ENCODE results near the gene SPRED3. TPM values are rescaled to one million over a fixed set of nuclear protein-coding genes. Genes with fewer than 3 reads are reported as not detected.

The SPRED3 gene
- total and polyA plus RNA-seq, 4 experiments from 2014 or later, result 0.07 to 3.8 (median 3.0) TPM; not detected in 1

DNA sequence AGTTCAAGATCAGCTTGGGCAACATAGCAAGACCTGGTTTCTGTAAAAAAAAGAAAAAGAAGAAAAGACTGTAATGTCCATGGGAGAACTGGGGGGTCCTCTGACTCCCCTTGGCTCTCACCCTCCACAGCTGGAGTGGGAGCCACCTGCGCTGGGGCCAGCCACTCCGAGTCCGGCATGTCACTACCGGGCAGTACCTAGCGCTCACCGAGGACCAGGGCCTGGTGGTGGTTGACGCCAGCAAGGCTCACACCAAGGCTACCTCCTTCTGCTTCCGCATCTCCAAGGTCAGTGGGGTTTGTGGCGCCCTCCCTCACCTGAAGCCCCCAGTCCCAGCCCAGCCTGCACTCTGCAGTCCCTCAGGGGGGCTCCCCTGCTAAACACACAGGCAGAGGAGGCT, 59.7 kb downstream of the SPRED3 start:
- Histone ChIP-seq H3K27me3 (ENCODE audit: insufficient read depth, low read length) (no peaks in the 10 kb centered on the region), H3K4me1 (ENCODE audit: insufficient read depth, low read length) (no peaks in the 10 kb centered on the region), H3K9me3 (ENCODE audit: control insufficient read depth in 1 of 2, low read length in 2 of 2) (no peaks in the 10 kb centered on the region), H3K27ac (ENCODE audit: low read depth, low read length) (no peak overlapping the region), H3K36me3 (ENCODE audit: insufficient read depth, low read length) (no peaks in the 10 kb centered on the region), H3K4me3 (ENCODE audit: low read length in 2 of 2) (no peak overlapping the region)
- H3K4me1 Mint-ChIP-seq, result peaks cover 0 to 4% (median 0%) of the 10 kb centered on the region in 4 donors
- H3K4me3 Mint-ChIP-seq, result no peak overlapping the region
- no peaks in the 10 kb centered on the region for H3K36me3 Mint-ChIP-seq
- peaks cover 0 to 4% of the 10 kb centered on the region in 2 donors for H3K27me3 Mint-ChIP-seq
- DNase-seq, result no peak
- peaks cover 0 to 4% (median 0%) of the 10 kb centered on the region in 8 donors for H3K9me3 Mint-ChIP-seq
- ChIA-PET CTCF (ENCODE audit: partially characterized antibody) (no interaction called here), POLR2A (ENCODE audit: partially characterized antibody) (interaction anchor here (0.6 kb wide), 1 partner anchor 35 kb away, joined by 3 read pairs; no protein-coding TSS in a partner anchor)
- no peak overlapping the region for H3K27ac Mint-ChIP-seq
- intact Hi-C loops (cut with micrococcal nuclease), result no loop called here

Other genes starting within 250 kb of the SPRED3 start
- gene DPF1, start 164.5 kb upstream of the SPRED3 start, total RNA-seq, result not detected
- gene DPF1, start 164.5 kb upstream of the SPRED3 start, polyA plus RNA-seq, result not detected
- not detected for gene PPP1R14A, start 132.3 kb upstream of the SPRED3 start, total RNA-seq
- gene PPP1R14A, start 132.3 kb upstream of the SPRED3 start, polyA plus RNA-seq, result not detected
- gene SPINT2, start 124.1 kb upstream of the SPRED3 start, total RNA-seq, result 10 to 100 TPM; 35.7 to 40.4 TPM
- gene SPINT2, start 124.1 kb upstream of the SPRED3 start, polyA plus RNA-seq, result 10 to 100 TPM; 72.3 to 94.5 TPM
- gene C19orf33, start 84.4 kb upstream of the SPRED3 start, total RNA-seq, result not detected
- gene C19orf33, start 84.4 kb upstream of the SPRED3 start, polyA plus RNA-seq, result not detected
- gene YIF1B, start 72.8 kb upstream of the SPRED3 start, total RNA-seq, result 10 to 100 TPM; 35.8 to 38.4 TPM
- gene YIF1B, start 72.8 kb upstream of the SPRED3 start, polyA plus RNA-seq, result 10 to 100 TPM; 44.6 to 57.4 TPM
- gene KCNK6, start 68.9 kb upstream of the SPRED3 start, total RNA-seq, result 10 to 100 TPM; 14.5 to 14.9 TPM
- 1 to 10 TPM; 1.3 to 7.4 TPM for gene KCNK6, start 68.9 kb upstream of the SPRED3 start, polyA plus RNA-seq
- gene CATSPERG, start 52.9 kb upstream of the SPRED3 start, total RNA-seq, result 10 to 100 TPM; 23.3 to 27.0 TPM
- 1 to 10 TPM; 2.2 to 3.7 TPM for gene CATSPERG, start 52.9 kb upstream of the SPRED3 start, polyA plus RNA-seq
- gene PSMD8, start 14.1 kb upstream of the SPRED3 start, total RNA-seq, result 10 to 100 TPM; 89.6 to 90.6 TPM
- gene PSMD8, start 14.1 kb upstream of the SPRED3 start, polyA plus RNA-seq, result 100 to 1,000 TPM; 178 to 197 TPM
- gene GGN, start 663 bp upstream of the SPRED3 start, total RNA-seq, result under 1 TPM in 1 of 2 experiments, not detected in 1; 0.15 TPM
- gene GGN, start 663 bp upstream of the SPRED3 start, polyA plus RNA-seq, result not detected
- 10 to 100 TPM; 53.1 to 53.8 TPM for gene FAM98C, start 14.4 kb downstream of the SPRED3 start, total RNA-seq
- 10 to 100 TPM; 18.2 to 22.2 TPM for gene FAM98C, start 14.4 kb downstream of the SPRED3 start, polyA plus RNA-seq
- gene RASGRP4, start 37.5 kb downstream of the SPRED3 start, total RNA-seq, result under 1 TPM in 1 of 2 experiments, not detected in 1; 0.33 TPM
- under 1 TPM; 0.06 to 0.31 TPM for gene RASGRP4, start 37.5 kb downstream of the SPRED3 start, polyA plus RNA-seq
- 1 to 10 TPM; 5.0 to 6.2 TPM for gene RYR1, start 45.0 kb downstream of the SPRED3 start, total RNA-seq
- gene RYR1, start 45.0 kb downstream of the SPRED3 start, polyA plus RNA-seq, result under 1 TPM; 0.02 to 0.50 TPM
- gene MAP4K1, start 229.3 kb downstream of the SPRED3 start, total RNA-seq, result 100 to 1,000 TPM; 346 to 361 TPM
- 100 to 1,000 TPM; 142 to 177 TPM for gene MAP4K1, start 229.3 kb downstream of the SPRED3 start, polyA plus RNA-seq
- 100 to 1,000 TPM; 320 to 340 TPM for gene EIF3K, start 230.5 kb downstream of the SPRED3 start, total RNA-seq
- 100 to 1,000 TPM; 364 to 424 TPM for gene EIF3K, start 230.5 kb downstream of the SPRED3 start, polyA plus RNA-seq